Fibroblast of skin of right quadriceps (primary cell): ENCODE data around the gene LUZP1.

Source experiments
- DNase-seq: peaks from one replicate; pipeline ENCODE4 v3.0.0-alpha.2; 2013

The LUZP1 gene

GRCh38 chr1:23114424-23115079 lies 54.1 kb downstream of the LUZP1 start:
- no peak for DNase-seq

- DNase-seq: no peak
These were observed 56.8 kb downstream of the LUZP1 start for GRCh38 chr1:23111600-23112535.

GRCh38 chr1:23110391-23110790 lies 58.3 kb downstream of the LUZP1 start:
- DNase-seq: no peak

GRCh38 chr1:23108918-23109533 lies 59.6 kb downstream of the LUZP1 start:
- no peak for DNase-seq

- peak; percentile 24 for DNase-seq
These were observed 65.4 kb downstream of the LUZP1 start for GRCh38 chr1:23103001-23103889.

GRCh38 chr1:23102289-23102688 lies 66.4 kb downstream of the LUZP1 start:
- DNase-seq: peak; percentile 71

GRCh38 chr1:23101887-23102286 lies 66.8 kb downstream of the LUZP1 start:
- DNase-seq: no peak

- DNase-seq: peak; percentile 45
These were observed 67.4 kb downstream of the LUZP1 start for GRCh38 chr1:23101101-23101827.

GRCh38 chr1:23100074-23100748 lies 68.4 kb downstream of the LUZP1 start:
- DNase-seq: peak; percentile 87

- no peak for DNase-seq
These were observed 69.5 kb downstream of the LUZP1 start for GRCh38 chr1:23099171-23099536.

- DNase-seq: peak; percentile 71
These were observed 70.0 kb downstream of the LUZP1 start for GRCh38 chr1:23098463-23099170.

- DNase-seq: no peak
These were observed 71.3 kb downstream of the LUZP1 start for GRCh38 chr1:23097316-23097715.

GRCh38 chr1:23092447-23092846 lies 76.2 kb downstream of the LUZP1 start:
- DNase-seq: no peak

GRCh38 chr1:23091545-23091944 lies 77.1 kb downstream of the LUZP1 start:
- DNase-seq: no peak

GRCh38 chr1:23090056-23090455 lies 78.6 kb downstream of the LUZP1 start:
- no peak for DNase-seq

GRCh38 chr1:23088027-23088426 lies 80.6 kb downstream of the LUZP1 start:
- DNase-seq: no peak

GRCh38 chr1:23085696-23086095 lies 83.0 kb downstream of the LUZP1 start:
- DNase-seq: no peak

- no peak for DNase-seq
These were observed 83.8 kb downstream of the LUZP1 start for GRCh38 chr1:23084880-23085279.

- no peak for DNase-seq
These were observed 84.8 kb downstream of the LUZP1 start for GRCh38 chr1:23083714-23084480.

- no peak for DNase-seq
These were observed 87.3 kb downstream of the LUZP1 start for GRCh38 chr1:23081376-23081775.
